NCI-H1694 (cell line): ENCODE results near the gene BIRC6.
A peak's percentile ranks its signal among the peaks of the same experiment; 100 is the strongest.
"Not testable (repeated sequence)": the region's sequence is repeated elsewhere in the genome, so short reads cannot be mapped to it uniquely, and the experiment has no call there.

Experiments
- DNase-seq: peaks from one replicate; lab custom pipeline; 2025; lab: John Stamatoyannopoulos, UW

The BIRC6 gene, protein sequence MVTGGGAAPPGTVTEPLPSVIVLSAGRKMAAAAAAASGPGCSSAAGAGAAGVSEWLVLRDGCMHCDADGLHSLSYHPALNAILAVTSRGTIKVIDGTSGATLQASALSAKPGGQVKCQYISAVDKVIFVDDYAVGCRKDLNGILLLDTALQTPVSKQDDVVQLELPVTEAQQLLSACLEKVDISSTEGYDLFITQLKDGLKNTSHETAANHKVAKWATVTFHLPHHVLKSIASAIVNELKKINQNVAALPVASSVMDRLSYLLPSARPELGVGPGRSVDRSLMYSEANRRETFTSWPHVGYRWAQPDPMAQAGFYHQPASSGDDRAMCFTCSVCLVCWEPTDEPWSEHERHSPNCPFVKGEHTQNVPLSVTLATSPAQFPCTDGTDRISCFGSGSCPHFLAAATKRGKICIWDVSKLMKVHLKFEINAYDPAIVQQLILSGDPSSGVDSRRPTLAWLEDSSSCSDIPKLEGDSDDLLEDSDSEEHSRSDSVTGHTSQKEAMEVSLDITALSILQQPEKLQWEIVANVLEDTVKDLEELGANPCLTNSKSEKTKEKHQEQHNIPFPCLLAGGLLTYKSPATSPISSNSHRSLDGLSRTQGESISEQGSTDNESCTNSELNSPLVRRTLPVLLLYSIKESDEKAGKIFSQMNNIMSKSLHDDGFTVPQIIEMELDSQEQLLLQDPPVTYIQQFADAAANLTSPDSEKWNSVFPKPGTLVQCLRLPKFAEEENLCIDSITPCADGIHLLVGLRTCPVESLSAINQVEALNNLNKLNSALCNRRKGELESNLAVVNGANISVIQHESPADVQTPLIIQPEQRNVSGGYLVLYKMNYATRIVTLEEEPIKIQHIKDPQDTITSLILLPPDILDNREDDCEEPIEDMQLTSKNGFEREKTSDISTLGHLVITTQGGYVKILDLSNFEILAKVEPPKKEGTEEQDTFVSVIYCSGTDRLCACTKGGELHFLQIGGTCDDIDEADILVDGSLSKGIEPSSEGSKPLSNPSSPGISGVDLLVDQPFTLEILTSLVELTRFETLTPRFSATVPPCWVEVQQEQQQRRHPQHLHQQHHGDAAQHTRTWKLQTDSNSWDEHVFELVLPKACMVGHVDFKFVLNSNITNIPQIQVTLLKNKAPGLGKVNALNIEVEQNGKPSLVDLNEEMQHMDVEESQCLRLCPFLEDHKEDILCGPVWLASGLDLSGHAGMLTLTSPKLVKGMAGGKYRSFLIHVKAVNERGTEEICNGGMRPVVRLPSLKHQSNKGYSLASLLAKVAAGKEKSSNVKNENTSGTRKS (N-terminal part only)

DNA sequence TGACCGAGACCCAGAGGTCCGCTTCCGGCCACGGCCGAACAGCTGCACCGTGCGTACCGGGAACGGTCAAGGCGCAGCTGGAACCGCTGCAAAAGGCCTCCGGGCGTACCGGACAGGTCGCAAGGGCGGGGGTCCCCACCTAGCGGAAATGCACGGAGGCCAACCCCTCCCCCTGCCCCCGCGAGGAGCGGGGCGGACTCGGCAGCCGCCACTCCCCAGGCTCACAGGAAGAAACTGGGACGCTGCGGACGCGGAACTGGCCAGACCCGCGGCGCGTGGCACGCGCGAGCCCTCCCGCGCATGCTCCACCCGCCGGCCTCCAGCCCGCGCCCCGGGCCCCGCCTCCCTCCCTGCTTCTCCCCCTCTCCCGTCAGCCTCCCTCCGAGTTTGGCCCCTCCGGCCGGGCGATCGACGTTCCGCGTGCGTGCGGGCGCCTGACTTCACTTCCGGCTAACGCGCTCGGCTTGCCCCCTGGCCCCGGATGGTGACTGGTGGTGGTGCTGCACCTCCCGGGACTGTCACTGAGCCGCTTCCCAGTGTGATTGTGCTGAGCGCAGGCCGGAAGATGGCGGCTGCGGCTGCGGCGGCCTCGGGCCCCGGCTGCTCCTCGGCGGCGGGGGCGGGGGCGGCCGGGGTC, at the start of gene BIRC6:
BIRC6 (plus strand) TSS at position 343 of the 637 bp plus-strand sequence; CDS start at position 482, 139 bp downstream.
- DNase-seq, result peak; percentile 76

DNA sequence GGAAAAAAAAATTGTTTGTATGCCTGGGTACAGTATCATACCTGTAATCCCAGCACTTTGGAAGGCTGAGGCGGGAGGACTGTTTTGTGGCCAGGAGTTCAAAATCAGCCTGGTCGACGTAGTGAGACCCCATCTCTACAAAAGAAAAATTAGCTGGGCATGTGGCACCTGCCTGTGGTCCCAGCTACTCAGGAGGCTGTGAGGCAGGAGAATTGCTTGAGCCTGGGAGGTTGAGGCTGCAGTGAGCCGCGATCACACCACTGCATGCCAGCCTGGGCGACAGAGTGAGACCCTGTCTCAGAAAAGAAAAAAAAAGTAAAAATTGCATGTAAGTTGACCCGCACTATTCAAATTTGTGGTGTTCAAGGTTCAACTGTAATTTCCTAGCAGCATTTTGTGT, 46.2 kb upstream of the BIRC6 start:
- no peak for DNase-seq

DNA sequence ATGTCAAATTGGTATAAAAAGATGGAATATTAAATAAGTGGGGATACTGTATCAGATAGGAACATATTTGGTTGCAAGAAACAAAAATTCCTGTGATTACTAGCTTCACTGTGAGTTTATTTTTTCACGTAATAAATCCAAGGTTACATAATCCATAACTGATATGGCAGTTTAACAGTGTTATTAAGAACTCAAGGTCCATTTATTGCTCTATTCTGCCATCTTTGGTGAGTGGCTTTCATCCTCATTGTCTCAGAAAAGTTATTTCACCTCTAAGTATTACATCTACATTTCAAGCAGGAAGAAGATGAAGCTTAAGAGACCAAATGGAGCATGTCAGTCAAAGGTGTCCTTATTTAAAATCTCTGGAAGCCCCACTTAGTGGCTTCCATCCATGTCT, 41.9 kb upstream of the BIRC6 start:
- DNase-seq, result no peak

DNA sequence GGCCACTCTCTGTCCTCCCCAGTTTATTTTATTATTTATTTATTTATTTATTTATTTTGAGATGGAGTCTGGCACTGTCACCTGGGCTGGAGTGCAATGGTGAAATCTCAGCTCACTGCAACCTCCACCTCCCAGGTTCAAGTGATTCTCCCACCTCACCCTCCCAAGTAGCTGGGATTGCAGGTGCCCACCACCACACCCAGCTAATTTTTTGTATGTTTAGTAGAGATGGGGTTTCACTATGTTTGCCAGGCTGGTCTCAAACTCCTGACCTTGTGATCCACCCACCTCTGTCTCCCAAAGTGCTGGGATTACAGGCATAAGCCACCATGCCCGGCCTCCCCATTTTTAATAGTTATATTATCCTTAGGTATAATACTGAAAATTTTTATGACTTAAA, 28.1 kb upstream of the BIRC6 start:
- DNase-seq, result not testable (repeated sequence)

DNA sequence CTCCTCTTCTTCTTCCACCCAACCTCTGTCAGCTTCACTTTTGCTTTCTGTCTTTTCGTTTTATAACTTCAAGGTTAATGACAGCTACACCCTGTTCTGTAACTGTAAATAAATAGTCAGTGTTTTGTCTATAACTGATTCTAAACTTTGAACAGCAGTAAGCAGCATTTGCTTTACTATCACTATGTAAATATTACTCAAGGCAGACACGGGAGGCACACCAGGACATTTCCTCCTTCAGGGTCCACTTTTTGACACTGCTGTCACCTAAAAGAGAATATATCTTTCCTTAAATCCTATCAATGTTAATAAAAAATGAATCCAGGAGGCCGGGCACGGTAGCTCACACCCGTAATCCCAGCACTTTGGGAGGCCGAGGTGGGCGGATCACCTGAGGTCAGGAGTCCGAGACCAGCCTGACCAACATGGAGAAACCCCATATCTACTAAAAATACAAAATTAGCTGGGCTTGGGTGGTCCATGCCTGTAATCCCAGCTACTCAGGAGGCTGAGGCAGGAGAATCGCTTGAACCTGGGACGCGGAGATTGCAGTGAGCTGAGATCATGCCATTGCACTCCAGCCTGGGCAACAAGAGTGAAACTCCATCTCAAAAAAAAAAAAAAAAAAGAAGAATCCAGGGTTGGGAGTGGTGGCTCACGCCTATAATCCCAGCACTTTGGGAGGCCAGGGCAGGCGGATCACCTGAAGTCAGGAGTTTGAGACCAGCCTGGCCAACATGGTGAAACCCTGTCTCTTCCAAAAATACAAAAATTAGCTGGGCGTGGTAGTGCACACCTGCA, 27.4 kb upstream of the BIRC6 start:
- not testable (repeated sequence) for DNase-seq

DNA sequence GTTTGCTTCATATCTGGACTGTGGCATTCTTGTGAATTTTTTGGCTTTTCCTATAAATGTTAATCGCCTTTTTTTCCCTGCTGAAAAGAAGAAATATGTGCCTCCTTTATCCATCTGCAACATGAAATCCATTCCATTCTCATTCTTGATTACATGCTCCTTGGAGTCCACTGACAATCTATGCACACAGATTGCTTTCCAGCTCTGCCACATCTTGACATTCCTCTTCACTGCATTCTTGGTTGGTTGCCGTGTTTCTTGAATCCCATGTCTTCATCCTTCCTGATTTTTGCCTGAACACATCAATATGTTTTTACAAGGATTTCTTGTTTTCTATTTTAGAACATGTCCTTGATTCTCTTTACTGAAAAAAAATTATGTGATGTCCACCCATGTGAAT, 26.7 kb upstream of the BIRC6 start:
- no peak for DNase-seq

DNA sequence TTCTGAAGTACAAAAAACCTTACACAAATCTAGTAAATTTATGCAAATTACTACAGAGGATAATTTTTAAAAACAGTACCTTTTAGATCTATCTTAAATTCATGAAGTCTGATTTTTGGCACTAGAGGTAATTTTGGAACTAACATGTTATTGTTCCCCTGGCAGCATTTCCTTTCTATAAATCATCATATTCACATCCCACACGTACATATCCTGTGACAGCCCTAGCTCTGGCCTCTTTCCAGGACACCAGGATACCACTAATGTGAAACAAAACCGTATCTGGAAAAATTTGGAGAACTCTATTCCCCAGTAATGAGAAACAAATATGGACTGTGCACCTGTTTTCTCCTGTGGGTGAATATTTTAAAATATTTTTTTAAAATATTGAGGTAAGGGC, 14.0 kb upstream of the BIRC6 start:
- no peak for DNase-seq

DNA sequence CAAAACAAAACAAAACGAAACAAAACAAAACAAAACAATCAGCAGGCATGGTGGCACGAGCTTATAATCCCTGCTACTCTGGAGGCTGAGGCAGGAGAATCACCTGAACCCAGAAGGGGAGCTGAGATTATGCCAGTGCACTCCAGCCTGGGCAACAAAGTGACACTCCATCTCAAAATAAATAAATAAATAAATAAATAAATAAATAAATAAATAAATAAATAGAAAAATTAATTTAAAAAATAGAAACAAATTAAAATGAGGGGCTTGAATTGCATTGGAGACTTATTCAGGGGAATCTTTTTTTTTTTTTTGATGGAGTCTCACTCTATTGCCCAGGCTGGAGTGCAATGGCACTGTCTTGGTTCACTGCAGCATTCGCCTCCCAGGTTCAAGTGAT, 6.0 kb upstream of the BIRC6 start:
- not testable (repeated sequence) for DNase-seq

DNA sequence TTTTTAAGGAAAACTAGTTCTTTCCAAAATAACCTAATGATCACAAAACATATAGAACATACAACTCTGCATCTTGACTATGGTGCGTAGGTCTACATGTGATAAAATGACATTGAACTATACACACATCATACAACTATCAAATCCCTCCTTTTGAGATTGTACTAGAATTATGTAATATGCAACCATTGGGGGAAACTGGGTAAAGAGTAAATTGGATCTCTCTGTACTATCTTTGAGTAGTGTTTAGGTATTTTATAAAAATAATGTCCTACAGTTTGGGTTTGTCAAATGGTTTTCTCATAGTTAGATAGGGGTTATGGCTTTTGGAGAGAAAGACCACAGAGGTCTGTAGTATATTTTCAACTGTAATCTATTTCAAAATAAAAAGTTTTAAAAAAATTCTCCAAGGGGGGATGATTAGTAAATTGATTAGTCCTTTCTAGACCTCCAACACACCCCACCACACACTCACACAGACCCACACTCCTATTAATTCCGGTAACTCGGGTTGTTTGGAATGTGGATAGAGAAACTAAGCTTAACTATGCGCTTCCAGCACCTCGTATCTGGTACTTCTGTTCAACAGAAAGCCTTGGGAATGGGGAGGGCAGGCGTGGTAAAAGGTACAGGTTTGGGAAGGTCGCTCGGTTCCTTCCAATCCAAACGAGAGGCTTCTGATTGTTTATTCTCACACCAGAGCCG, 695 bp upstream of the BIRC6 start:
- peak; percentile 7 for DNase-seq

DNA sequence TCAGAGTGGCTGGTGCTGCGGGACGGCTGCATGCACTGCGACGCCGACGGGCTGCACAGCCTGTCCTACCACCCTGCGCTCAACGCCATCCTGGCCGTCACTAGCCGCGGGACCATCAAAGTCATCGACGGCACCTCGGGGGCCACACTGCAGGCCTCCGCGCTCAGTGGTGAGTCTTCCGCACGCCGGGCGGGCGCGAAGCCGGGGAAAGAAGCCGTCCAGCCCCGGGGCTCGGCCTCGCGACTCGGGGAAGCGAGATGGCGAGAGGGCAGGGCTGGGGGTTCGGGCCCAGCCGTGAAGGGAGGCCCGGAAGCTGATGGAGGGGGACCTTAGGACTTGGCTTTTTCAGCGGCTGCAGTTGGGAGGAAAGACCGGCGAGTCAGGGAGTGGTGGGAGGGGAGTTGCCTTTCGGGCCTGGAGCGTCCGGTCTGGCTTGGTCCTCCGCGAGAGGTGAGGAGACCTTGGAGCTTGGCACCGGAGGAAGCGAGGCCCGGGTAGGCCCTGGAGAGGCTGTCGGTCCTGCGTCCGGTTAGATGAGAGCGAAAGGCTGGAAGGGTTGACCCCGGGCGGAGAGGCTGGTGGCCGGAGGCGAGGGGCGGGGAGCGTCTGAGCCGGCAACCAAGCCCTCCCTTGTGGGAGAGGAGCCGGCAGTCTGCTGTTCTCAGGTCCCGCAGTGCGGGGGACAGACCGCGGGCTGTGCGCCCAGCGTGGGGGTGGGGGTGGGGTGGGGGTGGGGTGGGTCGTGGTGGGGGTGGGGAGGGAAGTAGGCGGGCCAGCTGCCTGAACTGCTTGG, 691 bp downstream of the BIRC6 start:
- no peak for DNase-seq

DNA sequence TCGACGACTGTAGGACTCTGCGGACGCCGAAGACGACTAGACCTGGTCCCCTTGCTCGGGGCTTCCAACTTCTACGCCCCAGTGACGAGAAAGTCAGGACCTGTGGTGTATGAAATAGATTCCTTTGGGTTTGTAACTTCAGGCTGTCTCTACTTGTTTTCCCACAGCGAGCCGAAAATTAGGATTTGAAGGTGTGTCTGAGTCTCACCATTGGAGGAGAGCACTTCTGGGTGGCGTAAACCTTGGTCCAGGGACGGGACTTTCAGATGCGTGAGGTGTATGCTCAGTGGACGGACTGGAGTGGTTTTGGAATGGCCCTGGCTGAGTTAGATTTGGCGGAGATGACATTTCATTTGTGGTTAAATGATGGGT, 1.3 kb downstream of the BIRC6 start:
- no peak for DNase-seq

DNA sequence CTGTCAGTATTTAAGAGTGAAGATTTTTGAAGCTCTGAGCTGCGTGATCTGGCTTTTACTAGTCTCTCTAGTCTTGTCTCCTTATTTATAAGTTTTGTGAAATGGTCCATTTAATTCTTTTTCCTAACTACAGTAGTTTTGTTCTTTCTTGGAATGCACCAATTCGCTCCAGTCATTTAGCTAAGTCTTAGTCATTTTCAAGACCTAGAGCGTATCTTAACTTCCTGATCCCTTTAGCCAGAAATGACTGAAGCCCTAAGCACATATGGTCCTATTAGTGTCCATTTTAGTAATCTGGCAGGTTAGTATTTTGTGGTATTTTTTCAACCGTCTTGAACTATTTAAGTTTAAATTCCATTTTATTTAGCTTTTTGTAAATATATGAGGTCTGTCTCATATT, 3.6 kb downstream of the BIRC6 start:
- DNase-seq, result no peak

DNA sequence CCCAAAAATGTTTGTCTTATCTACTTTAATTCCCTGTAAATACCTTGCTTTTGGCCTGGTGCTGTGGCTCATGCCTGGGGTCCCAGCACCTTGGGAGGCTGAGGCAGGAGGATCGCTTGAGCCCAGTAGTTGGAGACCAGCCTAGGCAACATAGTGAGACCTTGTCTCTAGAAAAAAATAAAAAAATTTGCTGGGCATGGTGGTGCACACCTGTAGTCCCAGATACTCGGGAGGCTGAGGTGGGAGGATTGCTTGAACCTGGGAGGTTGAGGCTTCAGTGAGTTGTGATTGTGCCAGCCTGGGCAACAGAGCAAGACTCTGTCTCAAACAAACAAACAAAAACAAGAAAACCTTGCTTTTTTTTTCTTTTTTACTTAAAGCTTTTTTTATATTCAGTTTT, 6.2 kb downstream of the BIRC6 start:
- DNase-seq, result not testable (repeated sequence)

DNA sequence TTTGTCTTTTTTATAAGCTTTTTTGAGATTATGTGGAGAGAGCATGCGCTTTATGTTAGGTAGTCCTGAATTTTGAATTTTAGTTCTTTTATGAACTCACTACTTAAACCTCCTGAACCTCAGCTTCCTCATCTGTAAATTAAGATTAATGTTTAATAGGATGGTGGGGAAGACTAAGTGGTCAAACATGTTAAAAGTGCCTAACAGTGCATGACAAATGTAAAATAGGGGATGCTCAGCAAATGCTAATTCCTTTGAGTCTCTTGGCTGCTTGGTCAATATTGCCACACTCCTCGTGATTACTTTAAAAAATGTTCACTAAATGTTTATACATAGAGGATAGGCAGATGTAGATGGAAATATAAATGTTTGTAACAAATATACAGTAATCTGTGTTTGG, 6.8 kb downstream of the BIRC6 start:
- no peak for DNase-seq

DNA sequence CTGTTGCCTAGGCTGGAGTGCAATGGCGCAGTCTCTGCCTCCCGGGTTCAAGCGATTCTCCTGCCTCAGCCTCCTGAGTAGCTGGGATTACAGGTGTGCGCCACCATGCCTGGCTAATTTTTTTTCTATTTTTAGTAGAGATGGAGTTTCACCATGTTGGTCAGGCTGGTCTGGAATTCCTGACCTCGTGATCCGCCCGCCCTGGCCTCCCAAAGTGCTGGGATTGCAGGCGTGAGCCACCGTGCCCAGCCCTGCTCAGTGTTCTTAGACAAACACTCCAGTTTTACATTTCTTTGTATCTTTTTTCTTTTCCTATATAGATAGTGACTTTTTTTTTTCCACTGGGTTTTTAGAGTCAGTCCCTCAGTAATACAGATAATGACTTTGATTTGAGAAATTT, 7.5 kb downstream of the BIRC6 start:
- not testable (repeated sequence) for DNase-seq

DNA sequence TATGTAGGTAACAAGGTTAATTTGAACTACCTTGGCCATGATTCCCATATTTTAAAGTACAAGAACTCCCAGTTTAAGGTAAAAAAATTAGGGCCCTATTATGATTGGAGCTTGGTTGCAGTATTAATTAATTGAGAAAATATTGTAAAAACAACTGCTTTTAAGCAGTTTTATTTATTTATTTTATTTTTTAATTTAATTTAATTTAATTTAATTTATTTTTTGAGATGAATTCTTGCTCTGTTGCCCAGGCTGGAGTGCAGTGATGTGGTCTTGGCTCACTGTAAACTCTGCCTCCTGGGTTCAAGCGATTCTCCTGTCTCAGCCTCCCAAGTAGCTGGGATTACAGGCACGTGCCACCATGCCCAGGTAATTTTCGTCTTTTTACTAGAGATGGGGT, 8.9 kb downstream of the BIRC6 start:
- not testable (repeated sequence) for DNase-seq

DNA sequence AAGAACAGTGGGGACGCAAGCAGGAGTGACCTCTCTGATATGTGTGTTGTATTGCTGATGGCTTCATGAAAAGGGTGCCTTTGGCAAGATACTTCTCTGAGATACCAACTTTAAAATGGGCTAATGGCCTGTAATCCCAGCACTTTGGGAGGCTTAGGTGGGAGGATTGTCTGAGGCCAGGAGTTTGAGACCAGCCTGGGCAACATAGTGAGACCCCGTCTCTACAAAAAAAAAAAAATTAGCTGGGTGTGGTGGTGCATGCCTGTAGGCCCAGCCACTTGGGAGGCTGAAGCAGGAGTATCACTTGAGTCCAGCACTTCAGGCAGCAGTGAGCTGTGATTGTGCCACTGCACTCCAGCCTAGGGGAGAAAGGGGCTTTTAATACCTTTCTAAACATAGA, 9.8 kb downstream of the BIRC6 start:
- no peak for DNase-seq

DNA sequence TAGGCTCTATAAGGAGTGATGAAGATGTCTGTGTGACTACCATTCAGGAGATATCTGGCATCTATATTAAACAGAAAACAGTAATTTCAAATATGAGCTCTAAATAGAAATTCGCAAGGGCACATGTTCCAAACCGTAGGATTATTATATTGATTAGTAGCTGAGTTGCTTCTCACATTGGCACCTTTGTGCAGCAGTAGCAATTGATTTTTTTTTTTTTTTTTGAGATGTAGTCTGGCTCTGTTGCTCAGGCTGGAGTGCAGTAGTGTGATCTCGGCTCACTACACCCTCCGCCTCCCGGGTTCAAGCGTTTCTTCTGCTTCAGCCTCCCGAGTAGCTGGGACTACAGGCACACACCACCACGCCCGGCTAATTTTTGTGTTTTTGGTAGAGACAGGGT, 12.4 kb downstream of the BIRC6 start:
- no peak for DNase-seq

DNA sequence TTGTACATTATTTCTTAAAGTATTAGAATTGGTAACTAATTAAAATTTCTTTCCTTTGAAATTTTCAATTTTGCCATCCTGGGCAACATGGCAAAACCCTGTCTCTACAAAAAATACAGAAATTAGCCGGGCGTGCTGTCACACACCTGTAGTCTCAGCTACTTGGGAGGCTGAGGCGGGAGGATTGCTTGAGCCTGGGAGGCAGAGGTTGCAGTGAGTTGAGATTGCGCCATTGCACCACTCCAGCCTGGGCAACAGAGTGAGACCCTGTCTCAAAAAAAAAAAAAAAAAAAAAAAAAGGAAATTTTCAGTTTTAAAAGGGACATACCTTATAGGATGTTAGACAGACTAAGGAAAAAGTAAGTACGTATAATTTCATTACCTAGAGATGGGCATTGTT, 14.1 kb downstream of the BIRC6 start:
- not testable (repeated sequence) for DNase-seq
